HepG2 (cell line): ENCODE measurements around the gene ADPRS. TPM values are rescaled to one million over a fixed set of nuclear protein-coding genes. Genes with fewer than 3 reads are reported as not detected.

ENCODE experiments used
- ARNT ChIP-seq: fragments of 450-650 bp; IDR thresholded peaks from 2 replicates; pipeline ENCODE4 v1.6.1; 2017
- CC2D1A ChIP-seq: sonication (generic); formaldehyde crosslinking; IDR thresholded peaks from 2 replicates; pipeline ENCODE4 v1.8.1; 2023; ENCODE audit warnings: mild to moderate bottlenecking, missing genetic modification reagents
- FOSL2 ChIP-seq: sonication (generic); formaldehyde crosslinking; IDR thresholded peaks from 2 replicates; pipeline ENCODE4 v1.4.0; 2020; ENCODE audit warnings: missing genetic modification reagents
- HMG20B ChIP-seq: conservative IDR thresholded peaks from 2 replicates; pipeline ENCODE4 v1.6.1; 2016; ENCODE audit warnings: missing genetic modification reagents, missing compliant biosample characterization
- KDM1A ChIP-seq: IDR thresholded peaks from 2 replicates; pipeline ENCODE4 v1.6.1; 2016; ENCODE audit warnings: missing compliant biosample characterization
- MATR3 ChIP-seq: sonication (generic); formaldehyde crosslinking; IDR thresholded peaks from 2 replicates; pipeline ENCODE4 v1.4.0; 2020; ENCODE audit warnings: missing genetic modification reagents
- NBN ChIP-seq: fragments of 450-650 bp; conservative IDR thresholded peaks from 2 replicates; pipeline ENCODE4 v1.6.1; 2017
- SMARCE1 ChIP-seq: fragments of 450-650 bp; IDR thresholded peaks from 2 replicates; pipeline ENCODE4 v1.6.1; 2017; ENCODE audit warnings: borderline replicate concordance
- TBX3 ChIP-seq: fragments of 450-650 bp; IDR thresholded peaks from 2 replicates; pipeline ENCODE4 v1.6.1; 2017; ENCODE audit warnings: antibody characterized with exemption, mild to moderate bottlenecking, inconsistent platforms, borderline replicate concordance
- ZMAT3 ChIP-seq: sonication (generic); formaldehyde crosslinking; conservative IDR thresholded peaks from 2 replicates; pipeline ENCODE4 v1.7.0; 2021; ENCODE audit warnings: missing genetic modification reagents
- ZNF138 ChIP-seq: sonication (generic); formaldehyde crosslinking; IDR thresholded peaks from 2 replicates; pipeline ENCODE4 v1.5.0; 2020; ENCODE audit warnings: mild to moderate bottlenecking, low read depth, missing genetic modification reagents
- ZNF441 ChIP-seq: sonication (generic); formaldehyde crosslinking; IDR thresholded peaks from 2 replicates; pipeline ENCODE4 v1.7.0; 2021; ENCODE audit warnings: missing genetic modification reagents, borderline replicate concordance
- ZNF530 ChIP-seq: sonication (generic); formaldehyde crosslinking; IDR thresholded peaks from 2 replicates; pipeline ENCODE4 v1.5.0; 2020; ENCODE audit warnings: low read depth, mild to moderate bottlenecking, missing genetic modification reagents
- ZNF546 ChIP-seq: sonication (generic); formaldehyde crosslinking; conservative IDR thresholded peaks from 2 replicates; pipeline ENCODE4 v1.8.1; 2023; ENCODE audit warnings: mild to moderate bottlenecking, missing genetic modification reagents
- ZNF83 ChIP-seq: sonication (generic); formaldehyde crosslinking; IDR thresholded peaks from 2 replicates; pipeline ENCODE4 v1.4.0; 2020; ENCODE audit warnings: missing genetic modification reagents, mild to moderate bottlenecking, borderline replicate concordance
- ZNF879 ChIP-seq: sonication (generic); formaldehyde crosslinking; IDR thresholded peaks from 2 replicates; pipeline ENCODE4 v1.8.1; 2023; ENCODE audit warnings: missing genetic modification reagents
- polyA plus RNA-seq, 8 experiments: library from polyadenylated mRNA; depleted of rRNA in 3 of 8; stranded (reverse) in 7 of 8; unstranded in 1 of 8; fragments of >200 nt; fragmentation: Illumina TruSeq in 4 of 8; extraction: Trizol in 4 of 8; gene quantifications; 2 replicates each; pipeline versions ENCODE4 v1.2.1 to v1.2.3, GENCODE V29; 2011 to 2016; ENCODE audit warnings: low read depth in 4 of 8, missing spikeins in 1 of 8, mixed read lengths in 1 of 8; ENCODE audit not compliant: insufficient read depth in 1 of 8
- total RNA-seq, 5 experiments: library from RNA; depleted of rRNA; stranded (reverse); fragments of >200 nt; fragmentation: Illumina TruSeq; extraction: Trizol; gene quantifications; 2 replicates each; pipeline ENCODE4 v1.2.3, GENCODE V29; 2016; ENCODE audit warnings: low read depth in 1 of 5
- TF ChIP-seq, protein P1 (sequence below): sonication (generic); formaldehyde crosslinking; IDR thresholded peaks from 2 replicates; pipeline ENCODE4 v1.4.0; 2020; ENCODE audit warnings: missing genetic modification reagents, borderline replicate concordance
- TF ChIP-seq, protein P2 (sequence below): sonication (generic); formaldehyde crosslinking; IDR thresholded peaks from 2 replicates; pipeline ENCODE4 v1.4.0; 2020; ENCODE audit warnings: missing genetic modification reagents
- TF ChIP-seq, protein P3 (sequence below): sonication (generic); formaldehyde crosslinking; IDR thresholded peaks from 2 replicates; pipeline ENCODE4 v1.4.0; 2020; ENCODE audit warnings: missing genetic modification reagents, borderline replicate concordance
- TF ChIP-seq, protein P4 (sequence below): sonication (generic); formaldehyde crosslinking; IDR thresholded peaks from 2 replicates; pipeline ENCODE4 v1.4.0; 2020; ENCODE audit warnings: mild to moderate bottlenecking, missing genetic modification reagents
- TF ChIP-seq, protein P5 (sequence below): IDR thresholded peaks from 2 replicates; pipeline ENCODE4 v1.6.1; 2016; ENCODE audit warnings: low read depth

Gene ADPRS
- total and polyA plus RNA-seq, 2 of the 13 experiments (the other 11 are each of a cell fraction or from before 2014, with no cell fraction given) = 30.6 to 36.4 TPM

DNA sequence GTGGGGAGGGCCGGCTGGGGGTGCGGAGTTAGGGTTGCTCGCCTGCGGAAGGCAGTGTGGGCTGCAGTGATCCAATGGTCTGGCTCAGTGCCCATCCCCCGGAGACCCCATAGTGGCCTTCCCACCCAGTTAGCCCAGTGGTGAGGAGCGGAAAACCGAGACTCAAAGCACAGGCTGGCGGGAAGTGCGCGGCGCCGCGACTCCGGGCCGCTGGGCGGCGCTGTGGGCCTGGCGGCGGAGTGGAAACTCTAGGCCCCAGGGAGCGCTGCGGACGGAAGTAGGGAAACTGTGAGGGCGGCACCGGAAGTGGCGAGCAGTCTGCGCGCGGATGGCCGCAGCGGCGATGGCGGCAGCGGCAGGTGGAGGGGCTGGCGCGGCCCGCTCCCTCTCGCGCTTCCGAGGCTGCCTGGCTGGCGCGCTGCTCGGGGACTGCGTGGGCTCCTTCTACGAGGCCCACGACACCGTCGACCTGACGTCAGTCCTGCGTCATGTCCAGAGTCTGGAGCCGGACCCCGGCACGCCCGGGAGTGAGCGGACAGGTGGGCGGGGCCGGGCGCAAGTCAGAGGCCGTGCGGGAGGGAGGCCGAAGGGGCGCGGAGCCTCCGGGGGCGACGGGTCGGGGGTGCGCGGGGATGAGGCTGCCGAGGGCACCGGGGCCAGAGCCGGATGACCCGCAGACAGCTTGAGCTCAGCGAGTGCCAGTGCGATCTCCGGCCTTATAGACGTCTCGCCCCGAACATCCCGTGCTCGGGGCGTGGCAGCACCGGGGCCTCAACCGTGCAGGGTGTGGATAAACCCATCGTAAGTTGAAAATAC lies at the start of gene ADPRS (continued):
- TF ChIP-seq ZNF83 (CRISPR knock-in tag) (peak; percentile 81; the same call in 1 of the 2 replicates), ARNT (no peak), TBX3 (no peak), SMARCE1 (no peak), FOSL2 (CRISPR knock-in tag) (0 out of 2 replicates have a peak, but pooled peaks have one; percentile 37), NBN (no peak), ZNF546 (peak; percentile 79), ZNF879 (CRISPR knock-in tag) (0 out of 2 replicates have a peak, but pooled peaks have one; percentile 56), CC2D1A (CRISPR knock-in tag) (no peak), KDM1A (no peak), ZNF138 (peak; percentile 94), MATR3 (CRISPR knock-in tag) (no peak), ZMAT3 (CRISPR knock-in tag) (peak; percentile 93), ZNF530 (no peak), HMG20B (CRISPR knock-in tag) (peak; percentile 70; the same call in 1 of the 2 replicates), ZNF441 (CRISPR knock-in tag) (peak; percentile 76; the same call in 1 of the 2 replicates)
- TF ChIP-seq, protein P1, sequence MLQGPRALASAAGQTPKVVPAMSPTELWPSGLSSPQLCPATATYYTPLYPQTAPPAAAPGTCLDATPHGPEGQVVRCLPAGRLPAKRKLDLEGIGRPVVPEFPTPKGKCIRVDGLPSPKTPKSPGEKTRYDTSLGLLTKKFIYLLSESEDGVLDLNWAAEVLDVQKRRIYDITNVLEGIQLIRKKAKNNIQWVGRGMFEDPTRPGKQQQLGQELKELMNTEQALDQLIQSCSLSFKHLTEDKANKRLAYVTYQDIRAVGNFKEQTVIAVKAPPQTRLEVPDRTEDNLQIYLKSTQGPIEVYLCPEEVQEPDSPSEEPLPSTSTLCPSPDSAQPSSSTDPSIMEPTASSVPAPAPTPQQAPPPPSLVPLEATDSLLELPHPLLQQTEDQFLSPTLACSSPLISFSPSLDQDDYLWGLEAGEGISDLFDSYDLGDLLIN (CRISPR knock-in tag) = peak; percentile 96; the same call in 1 of the 2 replicates
- TF ChIP-seq, protein P2, sequence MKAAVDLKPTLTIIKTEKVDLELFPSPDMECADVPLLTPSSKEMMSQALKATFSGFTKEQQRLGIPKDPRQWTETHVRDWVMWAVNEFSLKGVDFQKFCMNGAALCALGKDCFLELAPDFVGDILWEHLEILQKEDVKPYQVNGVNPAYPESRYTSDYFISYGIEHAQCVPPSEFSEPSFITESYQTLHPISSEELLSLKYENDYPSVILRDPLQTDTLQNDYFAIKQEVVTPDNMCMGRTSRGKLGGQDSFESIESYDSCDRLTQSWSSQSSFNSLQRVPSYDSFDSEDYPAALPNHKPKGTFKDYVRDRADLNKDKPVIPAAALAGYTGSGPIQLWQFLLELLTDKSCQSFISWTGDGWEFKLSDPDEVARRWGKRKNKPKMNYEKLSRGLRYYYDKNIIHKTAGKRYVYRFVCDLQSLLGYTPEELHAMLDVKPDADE (CRISPR knock-in tag) = peak; percentile 88
- TF ChIP-seq, protein P3, sequence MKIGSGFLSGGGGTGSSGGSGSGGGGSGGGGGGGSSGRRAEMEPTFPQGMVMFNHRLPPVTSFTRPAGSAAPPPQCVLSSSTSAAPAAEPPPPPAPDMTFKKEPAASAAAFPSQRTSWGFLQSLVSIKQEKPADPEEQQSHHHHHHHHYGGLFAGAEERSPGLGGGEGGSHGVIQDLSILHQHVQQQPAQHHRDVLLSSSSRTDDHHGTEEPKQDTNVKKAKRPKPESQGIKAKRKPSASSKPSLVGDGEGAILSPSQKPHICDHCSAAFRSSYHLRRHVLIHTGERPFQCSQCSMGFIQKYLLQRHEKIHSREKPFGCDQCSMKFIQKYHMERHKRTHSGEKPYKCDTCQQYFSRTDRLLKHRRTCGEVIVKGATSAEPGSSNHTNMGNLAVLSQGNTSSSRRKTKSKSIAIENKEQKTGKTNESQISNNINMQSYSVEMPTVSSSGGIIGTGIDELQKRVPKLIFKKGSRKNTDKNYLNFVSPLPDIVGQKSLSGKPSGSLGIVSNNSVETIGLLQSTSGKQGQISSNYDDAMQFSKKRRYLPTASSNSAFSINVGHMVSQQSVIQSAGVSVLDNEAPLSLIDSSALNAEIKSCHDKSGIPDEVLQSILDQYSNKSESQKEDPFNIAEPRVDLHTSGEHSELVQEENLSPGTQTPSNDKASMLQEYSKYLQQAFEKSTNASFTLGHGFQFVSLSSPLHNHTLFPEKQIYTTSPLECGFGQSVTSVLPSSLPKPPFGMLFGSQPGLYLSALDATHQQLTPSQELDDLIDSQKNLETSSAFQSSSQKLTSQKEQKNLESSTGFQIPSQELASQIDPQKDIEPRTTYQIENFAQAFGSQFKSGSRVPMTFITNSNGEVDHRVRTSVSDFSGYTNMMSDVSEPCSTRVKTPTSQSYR = no peak
- TF ChIP-seq, protein P4, sequence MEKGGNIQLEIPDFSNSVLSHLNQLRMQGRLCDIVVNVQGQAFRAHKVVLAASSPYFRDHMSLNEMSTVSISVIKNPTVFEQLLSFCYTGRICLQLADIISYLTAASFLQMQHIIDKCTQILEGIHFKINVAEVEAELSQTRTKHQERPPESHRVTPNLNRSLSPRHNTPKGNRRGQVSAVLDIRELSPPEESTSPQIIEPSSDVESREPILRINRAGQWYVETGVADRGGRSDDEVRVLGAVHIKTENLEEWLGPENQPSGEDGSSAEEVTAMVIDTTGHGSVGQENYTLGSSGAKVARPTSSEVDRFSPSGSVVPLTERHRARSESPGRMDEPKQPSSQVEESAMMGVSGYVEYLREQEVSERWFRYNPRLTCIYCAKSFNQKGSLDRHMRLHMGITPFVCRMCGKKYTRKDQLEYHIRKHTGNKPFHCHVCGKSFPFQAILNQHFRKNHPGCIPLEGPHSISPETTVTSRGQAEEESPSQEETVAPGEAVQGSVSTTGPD (CRISPR knock-in tag) = no peak
- TF ChIP-seq, protein P5, sequence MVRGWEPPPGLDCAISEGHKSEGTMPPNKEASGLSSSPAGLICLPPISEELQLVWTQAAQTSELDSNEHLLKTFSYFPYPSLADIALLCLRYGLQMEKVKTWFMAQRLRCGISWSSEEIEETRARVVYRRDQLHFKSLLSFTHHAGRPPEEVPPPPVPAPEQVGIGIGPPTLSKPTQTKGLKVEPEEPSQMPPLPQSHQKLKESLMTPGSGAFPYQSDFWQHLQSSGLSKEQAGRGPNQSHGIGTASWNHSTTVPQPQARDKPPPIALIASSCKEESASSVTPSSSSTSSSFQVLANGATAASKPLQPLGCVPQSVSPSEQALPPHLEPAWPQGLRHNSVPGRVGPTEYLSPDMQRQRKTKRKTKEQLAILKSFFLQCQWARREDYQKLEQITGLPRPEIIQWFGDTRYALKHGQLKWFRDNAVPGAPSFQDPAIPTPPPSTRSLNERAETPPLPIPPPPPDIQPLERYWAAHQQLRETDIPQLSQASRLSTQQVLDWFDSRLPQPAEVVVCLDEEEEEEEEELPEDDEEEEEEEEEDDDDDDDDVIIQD (CRISPR knock-in tag) = peak; percentile 69; the same call in 1 of the 2 replicates
